ENCODE data around the gene IL31RA.

- TF ChIP-seq, protein P1, sequence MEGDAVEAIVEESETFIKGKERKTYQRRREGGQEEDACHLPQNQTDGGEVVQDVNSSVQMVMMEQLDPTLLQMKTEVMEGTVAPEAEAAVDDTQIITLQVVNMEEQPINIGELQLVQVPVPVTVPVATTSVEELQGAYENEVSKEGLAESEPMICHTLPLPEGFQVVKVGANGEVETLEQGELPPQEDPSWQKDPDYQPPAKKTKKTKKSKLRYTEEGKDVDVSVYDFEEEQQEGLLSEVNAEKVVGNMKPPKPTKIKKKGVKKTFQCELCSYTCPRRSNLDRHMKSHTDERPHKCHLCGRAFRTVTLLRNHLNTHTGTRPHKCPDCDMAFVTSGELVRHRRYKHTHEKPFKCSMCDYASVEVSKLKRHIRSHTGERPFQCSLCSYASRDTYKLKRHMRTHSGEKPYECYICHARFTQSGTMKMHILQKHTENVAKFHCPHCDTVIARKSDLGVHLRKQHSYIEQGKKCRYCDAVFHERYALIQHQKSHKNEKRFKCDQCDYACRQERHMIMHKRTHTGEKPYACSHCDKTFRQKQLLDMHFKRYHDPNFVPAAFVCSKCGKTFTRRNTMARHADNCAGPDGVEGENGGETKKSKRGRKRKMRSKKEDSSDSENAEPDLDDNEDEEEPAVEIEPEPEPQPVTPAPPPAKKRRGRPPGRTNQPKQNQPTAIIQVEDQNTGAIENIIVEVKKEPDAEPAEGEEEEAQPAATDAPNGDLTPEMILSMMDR (IDR thresholded peaks at IDR 0.05) = no peak
- no peak for TF ChIP-seq POLR2A (IDR thresholded peaks at IDR 0.05; ENCODE audit: low read depth)
- no peak for TF ChIP-seq POLR2AphosphoS5 (IDR thresholded peaks at IDR 0.05)
Measured at GRCh38 chr5:55832446-55832845, 18.7 kb upstream of the IL31RA start.
